Fibroblast of villous mesenchyme (primary cell): ENCODE data around the gene IGF1R. TPM values are rescaled to one million over a fixed set of nuclear protein-coding genes. Genes with fewer than 3 reads are reported as not detected.
"Not testable (repeated sequence)": the region's sequence is repeated elsewhere in the genome, so short reads cannot be mapped to it uniquely, and the experiment has no call there.

Experiments
- DNase-seq: peaks from one replicate; pipeline ENCODE4 v3.0.0-alpha.2; 2010; ENCODE audit warnings: low read depth
- H3K4me3 ChIP-seq: 2 replicates; pipeline ENCODE4 v1.5.1; 2011; ENCODE audit warnings: low read depth, mild to moderate bottlenecking, low read length
- total RNA-seq: library from RNA; depleted of rRNA; stranded (reverse); fragments of >200 nt; gene quantifications from 2 replicates; pipeline ENCODE4 v1.2.3, GENCODE V29; 2012
- TF ChIP-seq, protein P1 (sequence below): IDR thresholded peaks from 2 replicates; pipeline ENCODE4 v1.5.1; 2012; ENCODE audit warnings: low read depth, mild to moderate bottlenecking, low read length; ENCODE audit not compliant: insufficient read depth

IGF1R gene
- total RNA-seq, 1 donor = 19.4 TPM

DNA sequence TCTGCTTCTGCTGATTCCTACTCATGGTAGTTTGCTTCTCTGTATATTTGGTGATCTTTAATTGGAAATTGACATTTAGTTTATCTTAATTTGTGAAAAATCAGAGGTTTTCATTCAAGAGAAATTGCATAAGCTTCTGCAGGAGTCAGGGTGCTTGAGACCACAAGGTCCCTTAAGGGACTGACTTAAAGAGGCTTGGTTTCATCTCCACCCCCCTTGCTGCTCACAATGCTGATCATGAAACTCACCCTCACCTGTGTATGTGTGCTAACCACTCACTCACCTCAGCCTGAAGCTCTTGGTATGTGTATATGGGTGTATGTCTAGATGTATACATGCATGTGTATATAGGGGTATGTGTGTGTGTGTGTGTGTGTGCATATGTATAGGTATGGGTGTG, 347.8 kb downstream of the IGF1R start:
- TF ChIP-seq, protein P1, sequence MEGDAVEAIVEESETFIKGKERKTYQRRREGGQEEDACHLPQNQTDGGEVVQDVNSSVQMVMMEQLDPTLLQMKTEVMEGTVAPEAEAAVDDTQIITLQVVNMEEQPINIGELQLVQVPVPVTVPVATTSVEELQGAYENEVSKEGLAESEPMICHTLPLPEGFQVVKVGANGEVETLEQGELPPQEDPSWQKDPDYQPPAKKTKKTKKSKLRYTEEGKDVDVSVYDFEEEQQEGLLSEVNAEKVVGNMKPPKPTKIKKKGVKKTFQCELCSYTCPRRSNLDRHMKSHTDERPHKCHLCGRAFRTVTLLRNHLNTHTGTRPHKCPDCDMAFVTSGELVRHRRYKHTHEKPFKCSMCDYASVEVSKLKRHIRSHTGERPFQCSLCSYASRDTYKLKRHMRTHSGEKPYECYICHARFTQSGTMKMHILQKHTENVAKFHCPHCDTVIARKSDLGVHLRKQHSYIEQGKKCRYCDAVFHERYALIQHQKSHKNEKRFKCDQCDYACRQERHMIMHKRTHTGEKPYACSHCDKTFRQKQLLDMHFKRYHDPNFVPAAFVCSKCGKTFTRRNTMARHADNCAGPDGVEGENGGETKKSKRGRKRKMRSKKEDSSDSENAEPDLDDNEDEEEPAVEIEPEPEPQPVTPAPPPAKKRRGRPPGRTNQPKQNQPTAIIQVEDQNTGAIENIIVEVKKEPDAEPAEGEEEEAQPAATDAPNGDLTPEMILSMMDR = no peak
- H3K4me3 ChIP-seq = no peak overlapping the region
- DNase-seq = no peak

DNA sequence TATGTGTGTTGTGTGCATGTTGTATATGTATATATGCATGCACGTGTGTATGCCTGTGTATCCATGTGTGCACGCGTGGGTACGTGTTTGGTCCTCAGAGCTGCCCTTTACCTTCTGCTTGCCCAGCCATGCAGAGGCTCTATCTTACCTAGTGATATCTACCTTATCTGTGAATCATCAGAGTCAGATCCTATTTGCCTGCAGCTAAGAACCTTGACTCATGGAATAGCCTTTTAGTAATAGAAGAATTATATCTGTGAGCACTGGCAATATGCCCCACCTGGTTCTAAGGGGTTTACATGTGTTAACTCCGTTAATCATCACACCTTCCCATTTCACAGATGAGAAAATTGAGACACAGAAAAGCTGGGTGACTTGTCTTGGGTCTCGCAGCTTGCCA, 348.3 kb downstream of the IGF1R start:
- DNase-seq = no peak
- TF ChIP-seq, protein P1 = no peak
- H3K4me3 ChIP-seq = no peak overlapping the region

DNA sequence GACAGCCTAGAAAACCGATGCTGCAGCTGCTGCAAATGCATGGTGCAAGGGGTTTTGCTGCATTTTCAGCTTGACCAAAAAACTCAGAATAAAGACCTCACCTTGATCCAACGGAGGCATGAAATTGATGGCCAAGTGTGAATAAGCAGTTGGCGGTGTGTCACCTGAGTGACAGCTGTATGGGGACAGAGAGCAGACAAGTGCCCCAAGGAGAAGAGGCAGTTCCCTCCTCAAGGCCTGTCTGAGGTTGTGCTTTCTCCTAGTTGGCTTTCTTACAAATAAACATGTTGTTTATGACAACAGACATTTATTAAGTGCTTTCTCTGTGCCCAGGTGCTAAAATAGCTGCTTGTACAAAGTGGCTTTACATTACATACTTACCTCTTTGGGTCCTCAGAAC, 349.0 kb downstream of the IGF1R start:
- no peak for DNase-seq
- H3K4me3 ChIP-seq = no peak overlapping the region
- TF ChIP-seq, protein P1 = no peak

DNA sequence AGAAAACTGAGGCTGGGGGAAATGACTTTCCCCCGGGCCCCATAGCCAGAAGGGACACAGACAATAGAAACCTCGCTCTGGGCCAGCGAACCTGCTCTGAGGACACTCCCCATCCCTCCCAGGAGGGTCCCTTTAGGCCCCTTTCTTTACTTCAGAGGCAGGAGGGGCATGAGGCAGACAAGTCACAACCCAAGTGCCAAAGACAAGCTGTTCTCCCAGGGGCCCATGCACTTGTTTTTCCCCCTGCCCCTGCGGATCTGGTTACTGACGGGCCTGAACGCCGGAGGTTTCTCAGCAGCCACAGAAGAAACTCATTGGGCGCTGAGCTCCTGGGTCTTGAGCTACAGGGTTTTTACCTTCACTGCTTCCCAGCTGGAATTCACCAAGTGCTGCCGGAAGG, 349.4 kb downstream of the IGF1R start:
- TF ChIP-seq, protein P1 = no peak
- no peak for DNase-seq
- H3K4me3 ChIP-seq = no peak overlapping the region

DNA sequence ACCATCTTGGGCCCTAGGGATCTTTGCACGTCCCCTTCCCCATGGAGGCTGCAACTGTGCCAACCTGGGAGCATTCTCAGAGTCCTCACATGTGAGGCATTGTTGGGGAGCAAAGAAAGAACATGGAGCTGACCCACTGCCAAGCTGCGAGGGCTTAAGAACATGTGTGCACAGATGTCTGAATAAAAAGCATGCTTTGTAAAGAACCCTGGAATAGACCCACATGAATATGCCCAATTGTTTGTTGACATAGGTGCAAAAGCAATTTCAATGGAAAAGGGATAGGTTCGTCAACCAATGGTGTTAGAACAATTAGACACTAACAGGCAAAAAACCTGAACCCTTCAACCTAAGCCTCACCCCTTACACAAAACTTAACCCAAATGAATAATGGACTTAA, 349.9 kb downstream of the IGF1R start:
- DNase-seq = no peak
- no peak overlapping the region for H3K4me3 ChIP-seq
- TF ChIP-seq, protein P1 = no peak

DNA sequence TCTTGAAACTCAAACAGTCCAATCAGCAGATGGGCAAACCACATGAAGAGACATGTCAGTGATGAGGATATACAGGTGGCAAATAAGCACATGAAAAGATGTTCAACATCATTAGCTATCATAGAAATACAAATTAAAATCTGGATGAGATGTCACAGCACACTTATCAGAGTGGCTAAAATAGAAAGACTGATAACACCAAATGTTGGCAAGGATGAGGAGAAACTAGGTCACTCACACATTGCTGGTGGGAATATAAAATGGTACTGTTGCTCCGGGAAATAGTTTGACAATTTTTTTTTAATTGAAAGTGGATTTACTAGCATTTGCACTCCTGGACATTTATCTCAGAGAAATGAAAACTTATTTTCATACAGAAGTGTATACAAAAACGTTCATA, 350.9 kb downstream of the IGF1R start:
- TF ChIP-seq, protein P1 = no peak
- DNase-seq = no peak
- no peak overlapping the region for H3K4me3 ChIP-seq

DNA sequence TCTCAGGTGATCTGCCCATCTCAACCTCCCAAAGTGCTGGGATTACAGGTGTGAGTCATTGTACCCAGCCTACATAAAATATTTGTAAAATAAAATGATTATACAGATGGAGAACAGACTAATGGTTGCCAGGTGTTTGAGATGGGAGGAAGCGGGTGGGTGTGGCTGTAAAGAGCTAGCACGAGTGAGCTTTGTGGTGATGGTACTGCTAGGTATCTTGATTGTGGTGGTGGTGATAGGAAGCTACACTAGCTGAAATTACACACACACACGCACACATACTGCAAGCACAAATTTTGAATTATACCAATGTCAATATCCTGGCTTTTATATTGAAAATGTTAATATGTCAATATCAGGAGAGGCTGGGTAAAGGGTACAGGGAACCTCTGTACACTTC, 353.9 kb downstream of the IGF1R start:
- no peak overlapping the region for H3K4me3 ChIP-seq
- TF ChIP-seq, protein P1 = no peak
- no peak for DNase-seq

DNA sequence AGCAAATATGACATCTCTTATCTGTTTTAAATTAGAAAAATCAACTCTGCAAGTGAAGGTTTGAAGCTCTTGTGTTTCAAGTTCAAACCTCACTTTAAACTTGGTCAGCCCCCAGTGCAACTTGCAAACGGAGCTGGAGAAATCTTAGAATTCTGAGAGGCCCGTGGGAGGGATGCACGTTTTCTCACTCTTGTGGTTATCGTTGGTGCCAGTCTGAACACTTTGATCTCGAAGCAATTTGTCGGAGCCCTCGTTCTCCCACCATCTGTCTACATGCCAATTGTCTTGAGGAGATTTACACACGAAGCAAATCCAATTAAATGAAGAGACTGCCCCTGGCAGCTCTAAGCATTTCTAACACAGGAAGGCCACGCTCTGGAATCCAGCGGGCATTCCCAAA, 355.0 kb downstream of the IGF1R start:
- not testable (repeated sequence) for H3K4me3 ChIP-seq, DNase-seq

DNA sequence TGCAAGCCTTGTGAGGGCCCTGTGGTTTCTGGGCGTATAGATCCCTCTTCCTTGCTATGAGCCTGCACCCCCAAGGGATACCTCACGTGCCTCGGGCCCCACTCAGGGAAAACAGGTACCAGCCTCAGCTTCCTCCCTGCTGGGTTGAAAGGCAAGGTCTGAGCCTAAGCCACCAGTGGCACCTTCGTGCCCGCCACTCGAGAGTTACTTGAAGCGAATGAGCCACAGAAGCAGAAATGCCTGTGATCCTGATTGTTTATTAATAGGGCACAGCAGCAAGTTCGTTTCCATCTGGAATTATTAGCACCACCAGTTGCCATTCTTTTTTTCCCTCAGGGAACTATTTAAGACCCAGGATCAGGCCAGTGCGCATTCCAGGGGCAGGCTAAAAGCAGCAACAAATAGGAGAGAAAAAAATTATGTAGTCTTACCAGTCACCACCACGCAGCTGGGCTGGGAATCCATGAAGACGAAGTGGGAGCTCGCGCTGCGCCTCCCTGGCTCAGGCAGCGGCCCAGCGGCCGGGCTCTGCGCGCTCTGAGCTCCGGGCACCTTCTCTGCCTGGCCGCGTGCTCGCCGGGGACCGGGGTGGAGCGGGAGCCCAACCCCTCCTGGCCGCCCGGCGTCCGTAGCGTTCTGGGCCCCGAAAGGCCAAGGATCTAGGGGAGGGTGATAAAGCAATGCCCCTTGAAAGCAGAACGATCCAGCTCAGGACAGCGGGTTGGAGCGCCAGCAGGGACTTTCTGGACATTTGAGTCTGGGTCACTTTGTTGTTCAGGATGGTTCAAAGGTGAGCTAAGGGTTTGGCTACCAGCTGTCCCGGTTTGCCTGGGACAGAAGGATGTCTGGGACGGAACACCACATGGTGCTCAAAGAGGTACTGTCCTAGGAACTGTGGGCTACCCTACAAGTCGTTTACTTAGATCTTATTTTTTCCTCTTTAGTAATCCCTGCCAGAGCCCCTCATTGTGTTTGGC, 356.9 kb downstream of the IGF1R start:
- not testable (repeated sequence) for DNase-seq, H3K4me3 ChIP-seq
